ENCODE data around the gene TCP1.
"Not testable (repeated sequence)": the region's sequence is repeated elsewhere in the genome, so short reads cannot be mapped to it uniquely, and the experiment has no call there.

Gene TCP1

GRCh38 chr6:159732550-159732949, 56.9 kb downstream of the TCP1 start:
- not testable (repeated sequence) for DNase-seq

GRCh38 chr6:159730332-159730676, 59.1 kb downstream of the TCP1 start:
- no peak for DNase-seq

GRCh38 chr6:159729598-159730331, 59.6 kb downstream of the TCP1 start:
- no peak for DNase-seq

- no peak for DNase-seq
These were observed 60.9 kb downstream of the TCP1 start for GRCh38 chr6:159728531-159728964.
